GM20000 (cell line): ENCODE results near the gene LMNA.
"Not testable (repeated sequence)": the region's sequence is repeated elsewhere in the genome, so short reads cannot be mapped to it uniquely, and the experiment has no call there.

Source experiments
- DNase-seq: peaks from one replicate; pipeline ENCODE4 v3.0.0; 2012; ENCODE audit warnings: low spot score
- TF ChIP-seq, protein P1 (sequence below): IDR thresholded peaks from 2 replicates; pipeline ENCODE4 v1.5.1; 2012; ENCODE audit warnings: mild to moderate bottlenecking, control low read depth; ENCODE audit errors: extremely low read depth, missing control alignments

LMNA gene

DNA sequence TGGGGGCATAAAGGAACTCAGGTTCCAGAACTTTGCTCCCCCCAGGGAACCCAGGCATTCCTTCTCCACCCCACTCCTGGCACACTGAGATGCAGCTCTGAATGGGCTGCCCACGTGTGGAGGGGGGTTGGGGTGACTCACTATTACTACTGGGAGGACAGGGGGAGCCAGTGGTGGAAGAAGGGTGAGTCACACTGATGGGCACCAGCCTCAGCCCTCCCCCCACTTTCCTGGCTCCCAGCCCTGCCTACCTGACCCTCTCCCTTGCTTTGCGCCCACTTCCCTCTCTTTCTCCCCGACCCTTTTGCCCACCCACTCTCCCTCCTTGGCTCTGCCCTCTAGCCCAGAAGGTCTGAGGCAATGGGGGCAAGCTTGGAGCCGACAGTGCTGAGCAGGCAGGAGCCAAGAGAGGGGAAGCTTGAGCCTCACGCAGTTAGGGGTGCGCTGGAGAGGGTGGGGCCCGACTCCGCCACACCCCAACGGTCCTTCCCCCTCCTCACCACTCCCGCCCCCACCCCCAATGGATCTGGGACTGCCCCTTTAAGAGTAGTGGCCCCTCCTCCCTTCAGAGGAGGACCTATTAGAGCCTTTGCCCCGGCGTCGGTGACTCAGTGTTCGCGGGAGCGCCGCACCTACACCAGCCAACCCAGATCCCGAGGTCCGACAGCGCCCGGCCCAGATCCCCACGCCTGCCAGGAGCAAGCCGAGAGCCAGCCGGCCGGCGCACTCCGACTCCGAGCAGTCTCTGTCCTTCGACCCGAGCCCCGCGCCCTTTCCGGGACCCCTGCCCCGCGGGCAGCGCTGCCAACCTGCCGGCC, at the start of gene LMNA:
Gene LMNA (plus strand): TSS at position 611 of the 818 bp plus-strand sequence. CDS start 208 bp downstream, outside the sequence.
- TF ChIP-seq, protein P1, sequence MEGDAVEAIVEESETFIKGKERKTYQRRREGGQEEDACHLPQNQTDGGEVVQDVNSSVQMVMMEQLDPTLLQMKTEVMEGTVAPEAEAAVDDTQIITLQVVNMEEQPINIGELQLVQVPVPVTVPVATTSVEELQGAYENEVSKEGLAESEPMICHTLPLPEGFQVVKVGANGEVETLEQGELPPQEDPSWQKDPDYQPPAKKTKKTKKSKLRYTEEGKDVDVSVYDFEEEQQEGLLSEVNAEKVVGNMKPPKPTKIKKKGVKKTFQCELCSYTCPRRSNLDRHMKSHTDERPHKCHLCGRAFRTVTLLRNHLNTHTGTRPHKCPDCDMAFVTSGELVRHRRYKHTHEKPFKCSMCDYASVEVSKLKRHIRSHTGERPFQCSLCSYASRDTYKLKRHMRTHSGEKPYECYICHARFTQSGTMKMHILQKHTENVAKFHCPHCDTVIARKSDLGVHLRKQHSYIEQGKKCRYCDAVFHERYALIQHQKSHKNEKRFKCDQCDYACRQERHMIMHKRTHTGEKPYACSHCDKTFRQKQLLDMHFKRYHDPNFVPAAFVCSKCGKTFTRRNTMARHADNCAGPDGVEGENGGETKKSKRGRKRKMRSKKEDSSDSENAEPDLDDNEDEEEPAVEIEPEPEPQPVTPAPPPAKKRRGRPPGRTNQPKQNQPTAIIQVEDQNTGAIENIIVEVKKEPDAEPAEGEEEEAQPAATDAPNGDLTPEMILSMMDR, result no peak
- DNase-seq, result peak; percentile 86

DNA sequence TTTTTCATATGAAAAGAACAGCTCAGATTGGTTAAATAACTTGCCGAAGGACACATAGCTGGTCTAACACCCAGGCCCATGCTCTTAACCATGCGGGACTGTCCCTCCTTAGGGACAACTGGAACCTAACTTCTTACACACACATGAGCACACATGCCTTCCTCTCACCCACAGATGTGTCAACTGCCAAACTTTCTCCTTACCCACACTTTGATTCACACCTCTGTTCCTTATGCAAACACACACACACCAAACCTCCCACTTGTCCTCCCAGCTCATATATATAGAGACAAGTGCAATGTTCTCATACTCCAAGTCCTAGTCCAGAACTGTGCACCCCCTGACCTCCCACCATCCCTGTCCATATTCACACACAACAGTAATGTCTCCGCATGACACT, 49.3 kb upstream of the LMNA start:
- no peak for DNase-seq
- TF ChIP-seq, protein P1, result no peak

DNA sequence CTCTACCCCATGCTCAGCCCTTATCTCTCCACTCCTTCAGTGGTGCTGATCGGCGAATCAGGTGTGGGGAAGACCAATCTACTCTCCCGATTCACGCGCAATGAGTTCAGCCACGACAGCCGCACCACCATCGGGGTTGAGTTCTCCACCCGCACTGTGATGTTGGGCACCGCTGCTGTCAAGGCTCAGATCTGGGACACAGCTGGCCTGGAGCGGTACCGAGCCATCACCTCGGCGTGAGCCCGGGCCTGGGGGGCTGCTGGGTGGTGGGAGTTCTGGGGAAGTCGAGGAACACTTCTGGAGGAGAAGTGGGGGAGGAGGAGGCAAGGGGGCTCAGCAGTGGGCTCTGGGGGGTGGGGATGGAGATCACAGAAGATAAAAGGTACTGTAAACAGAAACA, 48.6 kb upstream of the LMNA start:
- no peak for DNase-seq
- TF ChIP-seq, protein P1, result no peak

DNA sequence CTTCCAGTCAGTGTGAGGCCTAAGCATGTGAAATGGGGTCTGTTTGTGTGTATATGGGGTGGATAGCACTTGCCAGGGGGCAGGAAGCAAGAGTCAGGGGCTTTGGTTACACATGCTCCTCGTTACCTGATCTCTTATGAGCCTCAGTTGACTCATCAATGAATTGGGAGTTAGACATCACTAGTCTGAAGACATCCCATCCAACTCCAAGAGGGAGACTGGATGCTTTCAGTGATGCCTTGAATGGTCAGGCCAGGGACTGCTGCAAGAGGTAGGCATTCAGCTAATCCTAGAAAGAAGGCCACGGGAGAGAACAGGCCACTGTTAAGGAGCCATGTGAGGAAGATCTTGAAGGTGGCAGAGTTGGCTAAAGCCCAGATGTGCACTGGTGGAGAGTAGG, 47.2 kb upstream of the LMNA start:
- DNase-seq, result no peak
- TF ChIP-seq, protein P1, result no peak

DNA sequence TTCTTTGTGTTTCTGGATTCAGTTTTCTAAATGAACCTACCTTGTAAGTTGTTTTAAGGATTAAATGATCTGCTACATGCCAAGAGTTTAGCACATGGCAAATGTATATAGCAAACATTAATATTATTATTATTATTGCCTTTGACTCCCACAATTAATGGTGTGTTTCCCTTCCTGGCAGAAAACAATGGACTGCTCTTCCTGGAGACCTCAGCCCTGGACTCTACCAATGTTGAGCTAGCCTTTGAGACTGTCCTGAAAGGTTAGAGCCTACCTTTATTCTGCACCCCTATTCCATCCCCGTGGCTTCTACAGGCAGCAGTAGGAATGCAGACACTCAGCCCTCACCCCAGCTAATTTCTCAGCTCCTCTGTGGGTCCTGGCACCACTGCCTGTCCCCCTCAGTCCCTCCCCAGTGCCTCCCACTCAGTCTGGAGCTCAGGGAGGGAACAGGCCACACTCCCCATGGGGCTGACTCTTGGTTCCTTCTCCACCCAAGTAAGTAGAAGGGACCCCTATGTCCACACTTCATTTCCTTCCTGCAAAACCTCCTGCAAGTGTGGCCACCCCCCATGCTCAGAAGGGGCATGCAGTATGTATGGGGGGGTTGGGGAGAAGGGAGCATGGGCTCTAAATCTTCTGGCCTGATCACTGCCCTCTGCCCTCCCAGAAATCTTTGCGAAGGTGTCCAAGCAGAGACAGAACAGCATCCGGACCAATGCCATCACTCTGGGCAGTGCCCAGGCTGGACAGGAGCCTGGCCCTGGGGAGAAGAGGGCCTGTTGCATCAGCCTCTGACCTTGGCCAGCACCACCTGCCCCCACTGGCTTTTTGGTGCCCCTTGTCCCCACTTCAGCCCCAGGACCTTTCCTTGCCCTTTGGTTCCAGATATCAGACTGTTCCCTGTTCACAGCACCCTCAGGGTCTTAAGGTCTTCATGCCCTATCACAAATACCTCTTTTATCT, 44.7 kb upstream of the LMNA start:
- TF ChIP-seq, protein P1, result no peak
- no peak for DNase-seq

DNA sequence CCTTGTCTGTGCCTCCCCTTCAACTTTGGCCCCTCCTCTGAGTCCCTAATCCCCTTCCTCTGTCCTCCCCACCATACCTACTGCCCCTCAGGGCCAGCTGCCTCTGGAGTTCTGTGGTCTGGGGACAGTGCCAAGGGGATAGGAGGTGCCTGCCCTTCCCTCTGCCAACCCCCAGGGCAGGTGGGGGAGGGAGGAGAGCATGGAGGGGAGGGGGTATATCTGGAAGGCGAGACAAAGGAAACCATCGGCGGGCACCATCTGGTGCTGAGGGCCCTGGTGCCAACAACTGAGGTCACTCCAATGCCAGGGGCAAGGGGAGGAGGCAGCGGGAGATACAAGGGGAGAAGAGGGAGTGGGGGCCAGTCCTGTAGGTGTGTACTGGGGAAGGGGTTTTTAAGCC, 44.0 kb upstream of the LMNA start:
- TF ChIP-seq, protein P1, result no peak
- no peak for DNase-seq

DNA sequence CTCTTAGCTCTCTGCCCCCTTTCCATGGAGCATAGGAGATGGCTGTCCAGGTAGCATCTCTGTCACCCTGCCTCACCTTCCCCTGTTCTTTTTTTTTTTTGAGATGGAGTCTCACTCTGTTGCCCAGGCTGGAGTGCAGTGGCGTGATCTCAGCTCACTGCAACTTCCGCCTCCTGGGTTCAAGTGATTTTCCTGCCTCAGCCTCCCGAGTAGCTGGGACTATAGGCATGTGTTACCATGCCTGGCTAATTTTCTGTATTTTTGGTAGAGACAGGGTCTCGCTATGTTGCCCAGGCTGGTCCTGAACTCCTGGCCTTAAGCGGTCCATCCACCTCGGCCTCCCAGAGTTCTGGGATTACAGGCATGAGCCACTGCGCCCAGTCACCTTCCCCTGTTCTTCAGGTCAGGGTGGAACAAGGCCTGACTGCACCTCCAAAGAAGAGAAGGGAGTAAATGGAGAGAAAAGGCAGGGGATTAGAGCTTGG, 43.1 kb upstream of the LMNA start:
- not testable (repeated sequence) for DNase-seq
